Fibroblast of mammary gland (primary cell): ENCODE results near the gene NUP93.

Source experiments
- DNase-seq: peaks from one replicate; pipeline ENCODE4 v3.0.0-alpha.2; 2010; ENCODE audit warnings: low read depth
- H3K4me3 ChIP-seq: 2 replicates; pipeline ENCODE4 v1.5.1; 2011; ENCODE audit warnings: low read depth, mild to moderate bottlenecking, low read length, moderate library complexity; ENCODE audit not compliant: control insufficient read depth
- CTCF ChIP-seq: conservative IDR thresholded peaks from 2 replicates; pipeline ENCODE4 v1.5.1; 2011; ENCODE audit warnings: low read depth, low read length, inconsistent platforms; ENCODE audit not compliant: control insufficient read depth, insufficient read depth

Gene NUP93

GRCh38 chr16:56848029-56848936, 118.4 kb downstream of the NUP93 start:
- no peak overlapping the region for H3K4me3 ChIP-seq
- no peak for TF ChIP-seq CTCF
- peak; percentile 84 for DNase-seq

- TF ChIP-seq CTCF: no peak
- DNase-seq: peak; percentile 84
Measured at GRCh38 chr16:56848955-56849689, 119.2 kb downstream of the NUP93 start.

GRCh38 chr16:56849690-56850680, 120.1 kb downstream of the NUP93 start:
- H3K4me3 ChIP-seq: no peak overlapping the region
- DNase-seq: peak; percentile 6
- no peak for TF ChIP-seq CTCF

More at GRCh38 chr16:56848955-56849689, 119.2 kb downstream of the NUP93 start:
- no peak overlapping the region for H3K4me3 ChIP-seq

DNA sequence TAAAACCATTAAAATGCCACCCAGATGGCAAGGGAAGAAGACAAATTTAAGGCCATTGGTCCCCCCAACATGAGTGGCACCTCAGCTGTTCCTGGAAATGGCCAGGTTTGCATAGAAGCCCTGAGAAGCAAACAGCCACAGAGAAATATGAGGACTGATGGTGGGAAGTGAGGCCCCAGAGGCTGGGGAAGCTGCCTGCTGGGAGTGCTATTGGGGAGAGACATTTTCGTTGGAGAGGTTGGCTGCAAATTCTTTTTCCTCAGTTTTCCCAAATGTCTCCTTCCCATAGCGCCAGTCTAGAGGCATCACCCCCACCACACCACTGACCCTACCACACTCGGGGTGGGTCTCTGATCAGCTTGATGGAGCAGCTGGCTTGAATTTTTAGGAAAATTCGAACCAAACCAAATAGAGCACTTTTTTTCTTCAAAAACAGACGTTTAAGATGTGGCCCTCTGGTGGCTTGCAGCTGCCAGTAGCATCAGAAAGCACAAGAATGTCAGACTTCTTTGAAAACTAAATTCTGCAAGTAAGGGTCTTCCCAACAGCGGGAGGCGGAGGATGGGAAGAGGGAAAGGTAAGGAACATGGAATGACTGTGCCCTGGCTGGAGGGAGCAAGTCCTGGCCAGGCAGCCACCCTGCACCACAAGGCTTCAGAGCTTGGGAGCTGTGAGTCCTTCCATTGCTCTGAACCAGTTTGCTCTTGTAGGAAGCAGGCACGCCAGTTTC, 121.9 kb downstream of the NUP93 start:
- H3K4me3 ChIP-seq: no peak overlapping the region
- TF ChIP-seq CTCF: peak; percentile 49
- DNase-seq: peak; percentile 29

GRCh38 chr16:56852401-56852730, 122.4 kb downstream of the NUP93 start:
- no peak overlapping the region for H3K4me3 ChIP-seq
- no peak for DNase-seq
- TF ChIP-seq CTCF: no peak
